ENCODE data around the gene ZBTB8B.
"Not testable (repeated sequence)": the region's sequence is repeated elsewhere in the genome, so short reads cannot be mapped to it uniquely, and the experiment has no call there.

Gene ZBTB8B

DNA sequence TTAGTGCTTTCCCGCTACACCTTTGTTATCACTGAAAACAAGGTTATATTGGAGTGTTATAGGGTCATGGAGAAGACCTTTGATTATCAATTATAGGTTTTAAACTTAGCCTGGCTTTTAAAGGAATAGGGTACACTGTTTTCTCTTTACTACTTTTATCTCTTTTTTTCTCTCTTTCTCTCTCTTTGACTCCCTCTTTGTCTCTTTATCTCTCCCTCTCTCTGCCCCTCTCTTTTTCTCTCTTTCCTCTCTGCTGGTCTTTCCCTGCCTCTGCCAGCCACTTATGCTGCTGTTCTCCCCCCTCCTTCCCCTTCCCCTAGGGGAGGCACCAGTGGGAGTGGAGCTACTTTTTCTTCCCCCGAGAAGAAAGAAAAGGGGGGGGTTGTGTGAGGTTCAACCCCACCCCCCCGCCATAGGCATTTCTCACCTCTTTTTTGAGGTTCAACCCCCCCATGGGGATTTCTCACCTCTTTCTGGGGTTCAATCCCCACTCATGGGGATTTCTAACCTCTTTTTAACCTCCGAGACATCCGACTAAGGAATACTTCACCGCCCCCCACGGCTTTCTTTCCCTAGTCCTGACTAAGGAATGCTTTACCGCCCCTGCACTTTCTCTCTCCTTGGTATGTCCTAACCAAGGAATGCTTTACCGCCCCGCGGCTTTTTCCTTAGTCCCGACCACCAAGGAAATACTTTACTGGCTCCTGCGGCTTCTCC lies 17.2 kb upstream of the ZBTB8B start:
- TF ChIP-seq, protein P1, sequence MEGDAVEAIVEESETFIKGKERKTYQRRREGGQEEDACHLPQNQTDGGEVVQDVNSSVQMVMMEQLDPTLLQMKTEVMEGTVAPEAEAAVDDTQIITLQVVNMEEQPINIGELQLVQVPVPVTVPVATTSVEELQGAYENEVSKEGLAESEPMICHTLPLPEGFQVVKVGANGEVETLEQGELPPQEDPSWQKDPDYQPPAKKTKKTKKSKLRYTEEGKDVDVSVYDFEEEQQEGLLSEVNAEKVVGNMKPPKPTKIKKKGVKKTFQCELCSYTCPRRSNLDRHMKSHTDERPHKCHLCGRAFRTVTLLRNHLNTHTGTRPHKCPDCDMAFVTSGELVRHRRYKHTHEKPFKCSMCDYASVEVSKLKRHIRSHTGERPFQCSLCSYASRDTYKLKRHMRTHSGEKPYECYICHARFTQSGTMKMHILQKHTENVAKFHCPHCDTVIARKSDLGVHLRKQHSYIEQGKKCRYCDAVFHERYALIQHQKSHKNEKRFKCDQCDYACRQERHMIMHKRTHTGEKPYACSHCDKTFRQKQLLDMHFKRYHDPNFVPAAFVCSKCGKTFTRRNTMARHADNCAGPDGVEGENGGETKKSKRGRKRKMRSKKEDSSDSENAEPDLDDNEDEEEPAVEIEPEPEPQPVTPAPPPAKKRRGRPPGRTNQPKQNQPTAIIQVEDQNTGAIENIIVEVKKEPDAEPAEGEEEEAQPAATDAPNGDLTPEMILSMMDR (conservative IDR thresholded peaks at IDR 0.05; ENCODE audit: low read depth, low read length), result no peak
- peak overlapping the region; percentile 20 for H3K4me3 ChIP-seq (ENCODE audit: low read length)
- no peak for DNase-seq (ENCODE audit: low read depth)

DNA sequence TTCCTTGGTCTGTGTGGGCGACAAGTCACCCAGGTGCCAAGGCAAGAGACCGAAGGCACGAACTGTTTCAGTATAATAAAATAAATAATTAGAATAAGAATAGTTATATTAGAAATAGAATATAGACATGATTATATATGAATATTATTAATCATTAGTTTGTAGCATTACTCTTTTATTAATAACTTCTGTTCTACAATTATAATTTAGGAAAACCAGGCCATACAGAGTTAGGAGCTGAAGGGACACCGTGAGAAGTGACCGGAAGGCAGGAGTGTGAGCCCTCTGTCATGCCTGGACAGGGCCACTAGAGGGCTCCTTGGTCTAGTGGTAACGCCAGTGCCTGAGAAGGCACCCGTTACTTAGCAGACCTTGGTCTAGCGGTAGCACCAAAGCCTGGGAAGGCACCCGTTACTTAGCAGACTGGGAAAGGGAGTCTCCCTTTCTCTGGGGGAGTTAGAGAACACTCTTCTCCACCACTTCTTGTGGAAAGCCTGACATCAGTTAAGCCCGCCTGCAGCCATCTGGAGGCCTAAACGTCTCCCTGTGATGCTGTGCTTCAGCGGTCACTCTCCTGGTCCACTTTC lies 16.6 kb upstream of the ZBTB8B start:
- peak overlapping the region; percentile 20 for H3K4me3 ChIP-seq (ENCODE audit: low read length)
- TF ChIP-seq, protein P1 (conservative IDR thresholded peaks at IDR 0.05; ENCODE audit: low read depth, low read length), result peak; percentile 81
- DNase-seq (ENCODE audit: low read depth), result not testable (repeated sequence)

DNA sequence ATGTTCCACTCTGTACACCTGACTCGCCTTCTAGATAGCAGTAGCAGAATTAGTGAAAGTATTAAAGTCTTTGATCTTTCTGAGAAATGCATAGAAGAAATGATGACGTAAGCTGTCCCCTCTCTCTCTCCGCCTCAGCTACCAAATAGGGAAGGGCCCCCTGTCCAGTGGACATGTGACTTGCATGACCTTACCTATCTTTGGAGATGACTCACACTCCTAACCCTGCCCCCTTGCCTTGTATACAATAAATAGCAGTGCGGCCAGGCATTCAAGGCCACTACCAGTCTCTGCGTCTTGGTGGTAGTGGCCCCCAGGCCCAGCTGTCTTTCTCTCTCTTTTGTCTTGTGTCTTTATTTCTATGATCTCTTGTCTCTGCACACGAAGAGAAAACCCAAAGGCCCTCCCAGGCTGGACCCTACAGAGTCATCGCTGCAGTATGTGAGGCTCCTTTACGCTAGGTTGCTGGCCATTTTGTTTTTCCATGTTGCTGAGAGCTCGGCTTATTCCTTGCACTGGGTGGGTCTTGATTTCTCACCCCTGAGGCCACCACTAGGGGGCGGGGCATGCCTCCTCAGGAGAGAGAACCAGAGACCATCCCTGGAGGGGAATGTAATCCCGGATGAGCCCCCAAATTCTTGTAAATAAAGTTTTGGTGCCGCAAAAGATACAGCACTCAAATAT lies 16.0 kb upstream of the ZBTB8B start:
- no peak for DNase-seq (ENCODE audit: low read depth)
- TF ChIP-seq, protein P1 (conservative IDR thresholded peaks at IDR 0.05; ENCODE audit: low read depth, low read length), result peak; percentile 4

DNA sequence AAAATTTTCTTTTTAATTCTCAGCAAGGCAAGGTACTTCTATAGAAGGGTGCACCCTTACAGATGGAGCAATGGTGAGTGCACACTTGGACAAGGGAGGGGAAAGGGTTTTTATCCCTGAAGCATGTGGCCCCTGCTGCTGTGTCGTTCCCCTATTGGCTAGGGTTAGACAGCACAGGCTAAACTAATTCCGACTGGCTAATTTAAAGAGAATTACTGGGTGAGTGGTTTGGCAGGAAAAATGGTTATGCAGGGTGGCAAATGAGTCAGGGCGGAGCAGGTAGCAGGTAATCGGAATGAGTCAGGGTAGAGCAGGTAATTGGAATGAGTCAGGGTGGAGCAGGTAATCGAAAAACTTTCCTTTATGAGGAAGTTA lies 15.4 kb upstream of the ZBTB8B start:
- not testable (repeated sequence) for DNase-seq (ENCODE audit: low read depth)

More for the DNA sequence above, 16.0 kb upstream of the ZBTB8B start:
- H3K4me3 ChIP-seq (ENCODE audit: low read length), result no peak overlapping the region

DNA sequence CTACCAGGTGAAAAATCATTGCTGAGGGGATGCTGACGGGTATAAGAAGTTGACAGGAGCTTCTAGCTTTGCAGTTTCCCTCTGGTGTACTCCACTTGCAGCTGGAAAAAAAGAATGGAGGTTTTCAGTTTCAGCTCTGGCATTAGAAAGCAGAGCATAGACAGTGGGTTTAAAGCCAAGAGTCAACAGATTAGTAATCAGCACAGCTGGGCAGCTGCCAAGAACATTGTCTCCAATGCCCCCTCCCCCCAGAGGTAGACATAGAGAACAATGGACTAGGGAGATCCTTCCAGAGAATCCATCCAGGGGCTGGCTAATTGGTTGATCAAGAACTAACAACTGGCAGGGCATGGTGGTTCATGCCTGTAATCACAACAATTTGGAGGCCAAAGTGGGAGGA lies 10.1 kb upstream of the ZBTB8B start:
- no peak for DNase-seq (ENCODE audit: low read depth)
- TF ChIP-seq, protein P1 (conservative IDR thresholded peaks at IDR 0.05; ENCODE audit: low read depth, low read length), result no peak
- no peak overlapping the region for H3K4me3 ChIP-seq (ENCODE audit: low read length)

More for the DNA sequence above, 15.4 kb upstream of the ZBTB8B start:
- not testable (repeated sequence) for H3K4me3 ChIP-seq (ENCODE audit: low read length)

DNA sequence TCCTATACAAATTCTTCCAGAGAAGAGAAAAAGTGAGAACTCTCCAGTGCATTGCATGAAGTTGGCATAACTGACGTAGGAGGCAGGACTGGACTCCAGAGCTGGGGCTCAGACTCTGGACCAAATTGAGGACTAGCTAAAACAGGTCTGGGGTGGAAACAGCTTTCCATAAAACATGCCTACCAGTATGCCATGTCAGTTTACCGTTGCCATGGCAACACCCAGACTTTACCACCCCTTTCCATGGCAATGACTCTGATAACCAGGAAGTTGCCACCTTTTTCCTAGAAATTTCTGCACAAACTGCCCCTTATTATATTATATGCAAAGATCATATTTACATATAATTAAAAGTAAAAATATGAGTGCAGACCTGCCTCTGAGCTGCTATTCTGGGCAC lies 8.9 kb upstream of the ZBTB8B start:
- TF ChIP-seq, protein P1 (conservative IDR thresholded peaks at IDR 0.05; ENCODE audit: low read depth, low read length), result no peak

DNA sequence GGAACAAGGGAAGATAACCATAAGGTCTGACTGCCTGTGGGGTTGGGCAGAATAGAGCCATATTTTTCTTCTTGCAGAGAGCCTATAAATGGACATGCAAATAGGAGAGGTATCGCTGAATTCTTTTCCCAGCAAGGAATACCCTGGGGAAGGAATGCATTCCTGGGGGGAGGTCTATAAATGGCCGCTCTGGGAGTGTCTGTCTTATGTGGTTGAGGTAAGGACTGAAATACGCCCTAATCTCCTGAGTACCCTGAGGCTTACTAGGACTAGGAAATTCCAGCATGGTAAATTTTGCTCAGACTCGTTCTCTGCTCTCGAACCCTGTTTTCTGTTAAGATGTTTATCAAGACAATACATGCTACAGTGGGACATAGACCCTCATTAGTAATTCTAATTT lies 6.1 kb upstream of the ZBTB8B start:
- not testable (repeated sequence) for DNase-seq (ENCODE audit: low read depth); H3K4me3 ChIP-seq (ENCODE audit: low read length)

More for the DNA sequence above, 8.9 kb upstream of the ZBTB8B start:
- no peak overlapping the region for H3K4me3 ChIP-seq (ENCODE audit: low read length)
- no peak for DNase-seq (ENCODE audit: low read depth)

DNA sequence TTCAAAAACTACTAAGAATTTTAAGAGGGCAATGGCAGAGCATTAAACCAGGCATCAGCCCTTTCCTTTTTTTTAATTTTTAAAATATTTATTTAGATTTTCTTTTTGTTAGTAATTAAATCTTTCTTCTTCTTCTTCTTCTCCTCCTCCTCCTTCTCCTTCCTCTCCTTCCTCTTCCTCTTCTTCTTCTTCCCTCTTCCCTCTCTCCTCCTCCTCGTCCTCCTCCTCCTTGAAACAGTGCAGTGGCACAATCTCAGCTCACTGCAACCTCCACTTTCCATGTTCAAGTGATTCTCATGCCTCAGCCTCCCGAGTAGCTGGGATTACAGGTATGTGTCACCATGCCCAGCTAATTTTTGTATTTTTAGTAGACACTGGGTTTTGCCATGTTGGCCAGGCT lies 1.9 kb upstream of the ZBTB8B start:
- DNase-seq (ENCODE audit: low read depth); H3K4me3 ChIP-seq (ENCODE audit: low read length): not testable (repeated sequence)
